GM23248 (cell line): ENCODE data around the gene LRRC36.

ENCODE experiments used
- EZH2 ChIP-seq: fragments of 200-600 bp; sonication (generic); IDR thresholded peaks from 2 replicates; pipeline ENCODE4 v1.6.1; 2018; ENCODE audit warnings: antibody characterized with exemption, mild to moderate bottlenecking; ENCODE audit not compliant: insufficient read depth, poor library complexity, severe bottlenecking
- EZH2phosphoT487 ChIP-seq: fragments of 200-600 bp; sonication (generic); IDR thresholded peaks from 2 replicates; pipeline ENCODE4 v1.6.1; 2018; ENCODE audit warnings: antibody characterized with exemption, moderate library complexity, mild to moderate bottlenecking, low read depth; ENCODE audit not compliant: insufficient read depth

DNA sequence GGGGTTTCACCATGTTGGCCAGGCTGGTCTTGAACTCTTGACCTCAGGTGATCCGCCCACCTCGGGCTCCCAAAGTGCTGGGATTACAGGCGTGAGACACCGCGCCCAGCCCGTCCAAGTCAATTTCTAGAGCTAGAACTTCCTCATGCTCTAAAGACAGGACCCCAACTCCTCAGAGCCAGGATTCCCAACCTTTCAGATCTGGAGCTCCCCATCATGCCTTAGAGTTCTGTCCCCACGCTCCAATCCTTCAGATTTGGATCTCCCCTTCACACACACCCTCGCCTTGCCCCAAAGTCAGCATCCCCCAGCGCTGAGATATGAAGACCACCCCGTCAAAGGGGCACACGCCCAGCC, 522 bp upstream of the LRRC36 start:
- TF ChIP-seq EZH2phosphoT487 (no peak), EZH2 (no peak)
